ENCODE measurements around the gene F2RL1.
"Not testable (repeated sequence)": the region's sequence is repeated elsewhere in the genome, so short reads cannot be mapped to it uniquely, and the experiment has no call there.

The F2RL1 gene

GRCh38 chr5:76818844-76819831, at the start of gene F2RL1:
Gene F2RL1 (plus strand): TSS chr5:76819030. CDS start chr5:76819183, 153 bp downstream.
- Histone ChIP-seq H3K4me3 (ENCODE audit: low read depth, low read length) (peak within 1 kb of the TSS; percentile 62), H3K4me2 (ENCODE audit: low read length) (peak within 1 kb of the TSS; percentile 90), H3K79me2 (no peaks in the 10 kb centered on the region), H3K27ac (peak within 1 kb of the TSS; percentile 7), H3K9ac (no peak within 1 kb of the TSS), H3K4me1 (no peaks in the 10 kb centered on the region), H2AFZ (peak within 1 kb of the TSS; percentile 89), H3K36me3 (ENCODE audit: control insufficient read depth, insufficient read depth, low read length) (no peaks in the 10 kb centered on the region), H3K27me3 (ENCODE audit: control insufficient read depth, insufficient read depth, low read length) (no peaks in the 10 kb centered on the region), H3K9me3 (ENCODE audit: control insufficient read depth, low read length) (no peaks in the 10 kb centered on the region)
- TF ChIP-seq CTCF (IDR thresholded peaks at IDR 0.05), result no peak

- H3K4me1 ChIP-seq; H3K4me3 ChIP-seq (ENCODE audit: low read depth, low read length); H3K27ac ChIP-seq; H3K9me3 ChIP-seq (ENCODE audit: control insufficient read depth, low read length); H2AFZ ChIP-seq; H3K79me2 ChIP-seq; H3K27me3 ChIP-seq (ENCODE audit: control insufficient read depth, insufficient read depth, low read length); H3K4me2 ChIP-seq (ENCODE audit: low read length); H3K9ac ChIP-seq; H3K36me3 ChIP-seq (ENCODE audit: control insufficient read depth, insufficient read depth, low read length): not testable (repeated sequence)
These were observed 47.8 kb upstream of the F2RL1 start for GRCh38 chr5:76771041-76771440.

GRCh38 chr5:76771705-76772405, 47.0 kb upstream of the F2RL1 start:
- Histone ChIP-seq H3K36me3 (ENCODE audit: control insufficient read depth, insufficient read depth, low read length) (no peaks in the 10 kb centered on the region), H2AFZ (no peak overlapping the region), H3K4me2 (ENCODE audit: low read length) (no peak overlapping the region), H3K27ac (no peak overlapping the region), H3K27me3 (ENCODE audit: control insufficient read depth, insufficient read depth, low read length) (no peaks in the 10 kb centered on the region), H3K9me3 (ENCODE audit: control insufficient read depth, low read length) (no peaks in the 10 kb centered on the region), H3K9ac (no peak overlapping the region), H3K4me3 (ENCODE audit: low read depth, low read length) (no peak overlapping the region), H3K4me1 (no peaks in the 10 kb centered on the region), H3K79me2 (no peaks in the 10 kb centered on the region)
- TF ChIP-seq CTCF (IDR thresholded peaks at IDR 0.05), result no peak

- H3K27ac ChIP-seq, result no peak overlapping the region
- H2AFZ ChIP-seq, result no peak overlapping the region
- TF ChIP-seq CTCF (IDR thresholded peaks at IDR 0.05), result no peak
- H3K4me2 ChIP-seq (ENCODE audit: low read length), result no peak overlapping the region
- H3K4me3 ChIP-seq (ENCODE audit: low read depth, low read length), result no peak overlapping the region
- H3K27me3 ChIP-seq (ENCODE audit: control insufficient read depth, insufficient read depth, low read length), result no peaks in the 10 kb centered on the region
- no peaks in the 10 kb centered on the region for H3K9me3 ChIP-seq (ENCODE audit: control insufficient read depth, low read length)
- H3K36me3 ChIP-seq (ENCODE audit: control insufficient read depth, insufficient read depth, low read length), result no peaks in the 10 kb centered on the region
- no peaks in the 10 kb centered on the region for H3K79me2 ChIP-seq
- no peaks in the 10 kb centered on the region for H3K4me1 ChIP-seq
- H3K9ac ChIP-seq, result no peak overlapping the region
These were observed 42.9 kb upstream of the F2RL1 start for GRCh38 chr5:76775921-76776320.

- H3K4me1 ChIP-seq, result no peaks in the 10 kb centered on the region
- H3K27me3 ChIP-seq (ENCODE audit: control insufficient read depth, insufficient read depth, low read length), result no peaks in the 10 kb centered on the region
- no peaks in the 10 kb centered on the region for H3K9me3 ChIP-seq (ENCODE audit: control insufficient read depth, low read length)
- H3K27ac ChIP-seq, result no peak overlapping the region
- no peak for TF ChIP-seq CTCF (IDR thresholded peaks at IDR 0.05)
- H3K36me3 ChIP-seq (ENCODE audit: control insufficient read depth, insufficient read depth, low read length), result no peaks in the 10 kb centered on the region
- no peak overlapping the region for H2AFZ ChIP-seq
- H3K9ac ChIP-seq, result no peak overlapping the region
- no peak overlapping the region for H3K4me3 ChIP-seq (ENCODE audit: low read depth, low read length)
- H3K79me2 ChIP-seq, result no peaks in the 10 kb centered on the region
- no peak overlapping the region for H3K4me2 ChIP-seq (ENCODE audit: low read length)
These were observed 42.4 kb upstream of the F2RL1 start for GRCh38 chr5:76776391-76776790.

GRCh38 chr5:76780616-76781015, 38.2 kb upstream of the F2RL1 start:
- H3K36me3 ChIP-seq (ENCODE audit: control insufficient read depth, insufficient read depth, low read length); H2AFZ ChIP-seq; H3K79me2 ChIP-seq; H3K4me2 ChIP-seq (ENCODE audit: low read length); H3K27ac ChIP-seq; H3K9ac ChIP-seq; H3K4me3 ChIP-seq (ENCODE audit: low read depth, low read length); H3K4me1 ChIP-seq; H3K9me3 ChIP-seq (ENCODE audit: control insufficient read depth, low read length); H3K27me3 ChIP-seq (ENCODE audit: control insufficient read depth, insufficient read depth, low read length): not testable (repeated sequence)

Data from parathyroid adenoma (tissue), 2 donors.